Vagina (tissue), 2 donors: Measurements from ENCODE around the gene BID. TPM values are rescaled to one million over a fixed set of nuclear protein-coding genes. Genes with fewer than 3 reads are reported as not detected.

Experiments
- DNase-seq, 2 donors: peaks; one replicate each; pipeline ENCODE4 v3.0.0-alpha.2; 2017; ENCODE audit errors: extremely low spot score in 2 of 2
- H3K27ac ChIP-seq: fragments of 200-600 bp; sonication (generic); one replicate; pipeline ENCODE4 v1.5.1; 2019
- H3K27me3 ChIP-seq: fragments of 200-600 bp; sonication (generic); one replicate; pipeline ENCODE4 v1.5.1; 2019
- H3K36me3 ChIP-seq, 2 donors: fragments of 200-600 bp; sonication (generic); one replicate each; pipeline ENCODE4 v1.5.1; 2017 to 2019
- H3K4me1 ChIP-seq: fragments of 200-600 bp; sonication (generic); one replicate; pipeline ENCODE4 v1.5.1; 2019
- H3K4me3 ChIP-seq, 2 donors: fragments of 200-600 bp; sonication (generic); 1 replicate in 1 of 2; 2 replicates in 1 of 2; pipeline ENCODE4 v1.5.1; 2016 to 2019
- H3K9me3 ChIP-seq: fragments of 200-600 bp; sonication (generic); one replicate; pipeline ENCODE4 v1.5.1; 2019
- CTCF ChIP-seq, 3 experiments: fragments of 450-650 bp in 2 of 3; fragments of 200-600 bp in 1 of 3; sonication (generic) in 1 of 3; IDR thresholded peaks; one replicate each; pipeline ENCODE4 v1.5.1; 2017 to 2019; ENCODE audit warnings: antibody characterized with exemption in 3 of 3, mild to moderate bottlenecking in 2 of 3, moderate library complexity in 2 of 3
- POLR2A ChIP-seq, 2 donors: fragments of 450-650 bp; IDR thresholded peaks; one replicate each; pipeline ENCODE4 v1.6.1; 2017; ENCODE audit warnings: antibody characterized with exemption in 2 of 2, mild to moderate bottlenecking in 2 of 2, moderate library complexity in 2 of 2
- POLR2AphosphoS5 ChIP-seq, 2 donors: sonication (generic); formaldehyde crosslinking; IDR thresholded peaks; one replicate each; pipeline ENCODE4 v1.9.0; 2017; ENCODE audit warnings: antibody characterized with exemption in 2 of 2, mild to moderate bottlenecking in 2 of 2, low read depth in 1 of 2; ENCODE audit not compliant: insufficient read depth in 1 of 2
- intact Hi-C: fragments of 100-400 bp; cut with DNase I; formaldehyde crosslinking; loops from one replicate; pipeline ENCODE4 v1.15.1; 2023
- total RNA-seq: library from RNA; depleted of rRNA; stranded (reverse); fragments of >200 nt; gene quantifications from one replicate; pipeline ENCODE4 v1.2.3, GENCODE V29; 2016

BID gene
- total RNA-seq, 1 donor from 2014 or later, result 36.3 TPM

- no peaks in the 10 kb centered on the region for H3K9me3 ChIP-seq
- no peak for DNase-seq
- H3K4me3 ChIP-seq, result no peak overlapping the region
- H3K36me3 ChIP-seq, result peaks cover 0 to 37% of the 10 kb centered on the region in 2 donors
- no peaks in the 10 kb centered on the region for H3K4me1 ChIP-seq
- no peak for TF ChIP-seq POLR2A (IDR thresholded peaks at IDR 0.05)
- intact Hi-C loops, result no loop called here
- no peaks in the 10 kb centered on the region for H3K27me3 ChIP-seq
- no peak overlapping the region for H3K27ac ChIP-seq
Observed at GRCh38 chr22:17808693-17809403, 34.6 kb upstream of the BID start.

- H3K27ac ChIP-seq, result no peak overlapping the region
- H3K4me3 ChIP-seq, result no peak overlapping the region
- H3K9me3 ChIP-seq, result no peaks in the 10 kb centered on the region
- H3K4me1 ChIP-seq, result no peaks in the 10 kb centered on the region
- no peak for DNase-seq
- no peaks in the 10 kb centered on the region for H3K27me3 ChIP-seq
- intact Hi-C loops, result no loop called here
- peaks cover 0 to 42% of the 10 kb centered on the region in 2 donors for H3K36me3 ChIP-seq
- no peak for TF ChIP-seq CTCF (IDR thresholded peaks at IDR 0.05)
- TF ChIP-seq POLR2A (IDR thresholded peaks at IDR 0.05), result no peak
- TF ChIP-seq POLR2AphosphoS5 (IDR thresholded peaks at IDR 0.05; ENCODE audit: insufficient read depth in 1 of 2, low read depth in 1 of 2), result no peak
Observed at GRCh38 chr22:17807578-17808410, 33.5 kb upstream of the BID start.

GRCh38 chr22:17807086-17807485 lies 32.8 kb upstream of the BID start:
- H3K27ac ChIP-seq, result no peak overlapping the region
- H3K4me3 ChIP-seq, result no peak overlapping the region
- intact Hi-C loops, result no loop called here
- no peaks in the 10 kb centered on the region for H3K27me3 ChIP-seq
- TF ChIP-seq POLR2AphosphoS5 (IDR thresholded peaks at IDR 0.05; ENCODE audit: insufficient read depth in 1 of 2, low read depth in 1 of 2), result no peak
- TF ChIP-seq CTCF (IDR thresholded peaks at IDR 0.05), result no peak
- no peak for TF ChIP-seq POLR2A (IDR thresholded peaks at IDR 0.05)
- no peaks in the 10 kb centered on the region for H3K4me1 ChIP-seq
- H3K9me3 ChIP-seq, result no peaks in the 10 kb centered on the region
- DNase-seq, result no peak
- H3K36me3 ChIP-seq, result peaks cover 0 to 42% of the 10 kb centered on the region in 2 donors

GRCh38 chr22:17806437-17806836 lies 32.2 kb upstream of the BID start:
- no peak for DNase-seq
- Histone ChIP-seq H3K27ac (no peak overlapping the region), H3K36me3 (peaks cover 0 to 42% of the 10 kb centered on the region in 2 donors)

More at GRCh38 chr22:17806437-17806836, 32.2 kb upstream of the BID start:
- TF ChIP-seq CTCF (IDR thresholded peaks at IDR 0.05) (no peak), POLR2A (IDR thresholded peaks at IDR 0.05) (no peak), POLR2AphosphoS5 (IDR thresholded peaks at IDR 0.05; ENCODE audit: insufficient read depth in 1 of 2, low read depth in 1 of 2) (no peak)
- intact Hi-C loops, result no loop called here
- no peaks in the 10 kb centered on the region for H3K9me3 ChIP-seq
- no peak overlapping the region for H3K4me3 ChIP-seq
- no peaks in the 10 kb centered on the region for H3K27me3 ChIP-seq
- H3K4me1 ChIP-seq, result no peaks in the 10 kb centered on the region
